Calu3 (cell line): ENCODE results near the gene SLC23A1. TPM values are rescaled to one million over a fixed set of nuclear protein-coding genes. Genes with fewer than 3 reads are reported as not detected.

Source experiments
- BruUV-seq: library from RNA; stranded (reverse); fragments of 400-500 nt; replicated peaks from 2 replicates; lab custom pipeline; 2021; lab: Mats Ljungman, UMichigan
- CTCF ChIA-PET: fragments of 300-600 bp; sonication (Branson Sonifier 250); formaldehyde crosslinking; loops from one replicate; lab custom pipeline; 2022; ENCODE audit warnings: antibody characterized with exemption; lab: Charles Lee
- DNase-seq: peaks from one replicate; pipeline ENCODE4 v3.0.0; 2022
- H3K27ac Mint-ChIP-seq: one replicate; pipeline ENCODE4 v1.8.0; 2022; ENCODE audit warnings: mixed read lengths; ENCODE audit not compliant: unreplicated experiment
- H3K27me3 Mint-ChIP-seq: one replicate; pipeline ENCODE4 v1.8.0; 2022; ENCODE audit warnings: mixed read lengths; ENCODE audit not compliant: unreplicated experiment
- H3K36me3 Mint-ChIP-seq: one replicate; pipeline ENCODE4 v1.8.0; 2022; ENCODE audit warnings: mild to moderate bottlenecking, moderate library complexity, mixed read lengths; ENCODE audit not compliant: insufficient read depth, unreplicated experiment
- H3K4me1 Mint-ChIP-seq: one replicate; pipeline ENCODE4 v1.8.0; 2022; ENCODE audit warnings: mild to moderate bottlenecking, low read depth, mixed read lengths; ENCODE audit not compliant: unreplicated experiment
- H3K4me3 Mint-ChIP-seq: one replicate; pipeline ENCODE4 v1.8.0; 2022; ENCODE audit warnings: mild to moderate bottlenecking, low read depth, moderate library complexity, mixed read lengths; ENCODE audit not compliant: unreplicated experiment
- H3K9me3 Mint-ChIP-seq: one replicate; pipeline ENCODE4 v1.8.0; 2022; ENCODE audit warnings: low read depth, mixed read lengths; ENCODE audit not compliant: unreplicated experiment
- intact Hi-C: fragments of 100-400 bp; cut with micrococcal nuclease; formaldehyde crosslinking; loops from one replicate; pipeline ENCODE4 v1.10.0; 2022; ENCODE audit not compliant: unreplicated experiment
- total RNA-seq: library from RNA; stranded (reverse); gene quantifications from 2 replicates; pipeline ENCODE4 v1.2.3, GENCODE V29; 2022
- TF ChIP-seq, protein P1 (sequence below): fragments of 200-600 bp; IDR thresholded peaks from one replicate; pipeline ENCODE4 v1.8.0; 2022; ENCODE audit warnings: antibody characterized with exemption; ENCODE audit not compliant: unreplicated experiment

The SLC23A1 gene
- total RNA-seq, 1 experiment from 2014 or later: 0.80 TPM

DNA sequence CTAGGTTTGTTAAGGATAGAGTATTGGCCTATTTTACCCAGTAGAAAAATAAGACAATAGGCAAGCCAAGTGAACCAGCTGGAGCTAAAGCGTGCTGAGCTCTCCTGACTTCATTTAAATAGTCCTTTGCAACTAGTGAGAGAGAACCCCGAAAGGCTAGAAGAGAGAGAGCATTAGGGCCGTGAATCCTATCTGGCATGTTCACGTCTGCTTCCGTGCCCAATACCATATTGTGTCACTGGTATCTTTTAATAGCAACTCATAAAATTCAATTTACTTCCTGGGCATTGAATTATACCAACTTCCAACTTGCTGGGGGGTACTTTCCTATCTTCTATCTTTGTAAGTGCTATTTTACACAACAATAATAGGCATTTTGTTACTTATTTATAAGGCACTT is 42.4 kb upstream of the SLC23A1 start:
- Mint-ChIP-seq H3K4me1 (no peaks in the 10 kb centered on the region), H3K4me3 (no peak overlapping the region), H3K9me3 (no peaks in the 10 kb centered on the region), H3K27ac (no peak overlapping the region), H3K36me3 (no peaks in the 10 kb centered on the region), H3K27me3 (no peaks in the 10 kb centered on the region)
- DNase-seq: no peak
- intact Hi-C loops: no loop called here
- TF ChIP-seq, protein P1, sequence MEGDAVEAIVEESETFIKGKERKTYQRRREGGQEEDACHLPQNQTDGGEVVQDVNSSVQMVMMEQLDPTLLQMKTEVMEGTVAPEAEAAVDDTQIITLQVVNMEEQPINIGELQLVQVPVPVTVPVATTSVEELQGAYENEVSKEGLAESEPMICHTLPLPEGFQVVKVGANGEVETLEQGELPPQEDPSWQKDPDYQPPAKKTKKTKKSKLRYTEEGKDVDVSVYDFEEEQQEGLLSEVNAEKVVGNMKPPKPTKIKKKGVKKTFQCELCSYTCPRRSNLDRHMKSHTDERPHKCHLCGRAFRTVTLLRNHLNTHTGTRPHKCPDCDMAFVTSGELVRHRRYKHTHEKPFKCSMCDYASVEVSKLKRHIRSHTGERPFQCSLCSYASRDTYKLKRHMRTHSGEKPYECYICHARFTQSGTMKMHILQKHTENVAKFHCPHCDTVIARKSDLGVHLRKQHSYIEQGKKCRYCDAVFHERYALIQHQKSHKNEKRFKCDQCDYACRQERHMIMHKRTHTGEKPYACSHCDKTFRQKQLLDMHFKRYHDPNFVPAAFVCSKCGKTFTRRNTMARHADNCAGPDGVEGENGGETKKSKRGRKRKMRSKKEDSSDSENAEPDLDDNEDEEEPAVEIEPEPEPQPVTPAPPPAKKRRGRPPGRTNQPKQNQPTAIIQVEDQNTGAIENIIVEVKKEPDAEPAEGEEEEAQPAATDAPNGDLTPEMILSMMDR: no peak
- BruUV-seq: no TSS peak
- CTCF ChIA-PET: interaction anchor here (0.6 kb wide), 1 partner anchor 146 kb away, joined by 3 read pairs; no protein-coding TSS in a partner anchor

DNA sequence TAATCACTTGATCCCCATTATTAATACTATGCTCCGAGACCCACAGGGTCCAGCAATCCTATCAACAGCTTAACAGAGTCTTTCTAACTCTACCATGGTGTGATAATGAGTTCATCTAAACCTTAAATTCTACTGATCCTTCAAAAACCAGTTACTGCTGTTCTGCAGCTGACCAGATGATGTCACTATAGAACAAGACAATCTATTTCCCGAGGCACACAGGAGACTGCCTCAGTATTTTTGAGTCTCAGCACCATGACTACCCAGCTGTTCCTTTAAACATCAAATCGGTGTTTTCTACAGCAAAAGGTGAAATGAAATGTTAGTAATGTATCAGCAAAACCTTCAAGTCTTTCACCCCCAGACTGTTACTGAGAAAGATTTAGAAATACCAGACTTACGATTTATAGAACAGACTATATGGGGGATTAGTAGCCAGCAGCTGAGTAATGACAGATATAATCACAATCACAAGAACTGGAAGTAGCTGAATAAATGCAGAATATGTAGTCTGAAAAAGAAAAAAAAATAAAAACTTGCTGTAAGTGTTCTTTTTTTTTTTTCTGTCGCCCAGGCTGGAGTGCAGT is 39.3 kb upstream of the SLC23A1 start:
- TF ChIP-seq, protein P1: peak; percentile 90
- intact Hi-C loops: loop anchor here (1.0 to 5.0 kb wide), 2 partner anchors 75 to 91 kb away; no protein-coding TSS in a partner anchor
- H3K27me3 Mint-ChIP-seq: no peaks in the 10 kb centered on the region
- peak; percentile 59 for DNase-seq
- H3K36me3 Mint-ChIP-seq: no peaks in the 10 kb centered on the region
- H3K4me1 Mint-ChIP-seq: no peaks in the 10 kb centered on the region
- H3K9me3 Mint-ChIP-seq: no peaks in the 10 kb centered on the region
- no TSS peak for BruUV-seq
- no peak overlapping the region for H3K4me3 Mint-ChIP-seq
- no peak overlapping the region for H3K27ac Mint-ChIP-seq
- CTCF ChIA-PET: interaction anchor here (0.7 to 6.1 kb wide), 4 partner anchors 60 to 150 kb away, joined by 3 to 69 read pairs (median 5); partner anchors contain the start of gene STING1

DNA sequence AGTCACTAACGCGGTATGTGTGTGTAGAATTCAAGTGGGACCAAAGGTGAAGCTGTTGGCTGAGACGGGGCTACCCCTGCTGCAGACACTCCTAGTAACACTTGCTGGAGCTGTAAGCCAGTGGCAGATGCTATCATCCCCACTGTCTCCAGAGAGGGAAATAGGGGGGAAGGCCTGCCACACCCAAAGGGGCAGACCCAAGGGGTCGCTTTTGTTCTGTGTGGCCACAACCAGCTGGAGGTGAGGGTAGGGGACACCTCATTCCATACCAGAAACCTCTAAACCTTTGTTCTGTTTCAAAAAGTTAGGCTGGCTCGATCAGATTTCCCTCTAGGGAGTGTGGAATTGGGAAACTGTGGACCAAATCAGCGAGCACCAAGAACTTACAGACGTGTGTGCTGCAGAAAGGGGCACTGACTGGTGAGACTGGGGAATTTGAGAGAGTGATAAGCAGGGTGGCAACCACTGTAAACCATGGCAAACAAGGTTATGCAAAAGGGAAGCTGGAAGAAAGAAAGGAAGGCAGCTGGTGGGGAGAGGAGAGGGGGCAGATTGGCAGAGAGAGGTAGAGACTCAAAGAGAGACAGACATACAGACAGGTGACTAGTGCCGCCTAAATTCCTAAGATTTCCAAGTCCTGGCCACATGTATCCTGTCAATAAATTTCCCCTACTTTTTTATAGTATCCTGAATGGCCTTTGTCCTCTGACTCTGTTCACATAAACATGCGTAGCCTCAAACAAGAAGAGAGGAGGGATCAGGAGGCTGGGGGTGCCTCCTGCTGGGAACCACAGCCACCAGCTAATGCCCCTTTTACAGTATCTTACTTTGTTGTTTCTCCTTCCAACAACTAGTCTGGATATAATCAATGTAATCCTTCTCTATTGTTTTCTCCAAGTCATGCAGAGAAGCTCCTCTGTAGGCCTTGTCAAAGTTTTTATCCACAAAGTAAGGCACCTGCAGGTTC is 36.4 kb upstream of the SLC23A1 start:
- Mint-ChIP-seq H3K9me3 (no peaks in the 10 kb centered on the region), H3K4me3 (no peak overlapping the region), H3K27me3 (no peaks in the 10 kb centered on the region), H3K27ac (no peak overlapping the region), H3K36me3 (no peaks in the 10 kb centered on the region), H3K4me1 (no peaks in the 10 kb centered on the region)
- intact Hi-C loops: loop anchor here (5.0 kb wide), 1 partner anchor 78 kb away; no protein-coding TSS in a partner anchor
- DNase-seq: no peak
- BruUV-seq: no TSS peak
- CTCF ChIA-PET: interaction anchor here (0.6 to 6.1 kb wide), 3 partner anchors 93 to 346 kb away, joined by 3 to 69 read pairs (median 4); no protein-coding TSS in a partner anchor
- TF ChIP-seq, protein P1: no peak

DNA sequence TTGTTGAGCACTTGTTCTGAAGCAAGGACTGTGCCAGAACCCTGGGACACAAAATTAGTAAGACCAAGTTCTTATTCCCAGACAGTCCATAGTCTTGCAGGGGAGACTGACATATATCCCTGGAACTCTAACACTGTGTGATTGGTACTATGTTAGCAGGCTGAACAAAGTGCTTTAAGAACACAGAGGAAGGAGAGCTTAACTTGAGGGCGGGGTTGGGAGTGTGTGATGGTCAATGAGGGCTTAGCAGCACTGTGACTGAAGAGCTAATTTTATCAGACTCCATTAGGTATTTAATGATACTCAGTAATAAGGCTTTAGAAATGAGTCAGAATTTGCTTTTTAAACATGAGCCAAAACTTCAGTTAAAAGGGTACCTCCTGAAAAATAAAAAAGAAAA is 35.7 kb upstream of the SLC23A1 start:
- no TSS peak for BruUV-seq
- H3K27ac Mint-ChIP-seq: no peak overlapping the region
- intact Hi-C loops: no loop called here
- CTCF ChIA-PET: no interaction called here
- no peaks in the 10 kb centered on the region for H3K4me1 Mint-ChIP-seq
- H3K27me3 Mint-ChIP-seq: no peaks in the 10 kb centered on the region
- H3K9me3 Mint-ChIP-seq: no peaks in the 10 kb centered on the region
- no peak overlapping the region for H3K4me3 Mint-ChIP-seq
- no peak for DNase-seq
- TF ChIP-seq, protein P1: no peak
- H3K36me3 Mint-ChIP-seq: no peaks in the 10 kb centered on the region
